ENCODE results near the gene KLRK1.
"Not testable (repeated sequence)": the region's sequence is repeated elsewhere in the genome, so short reads cannot be mapped to it uniquely, and the experiment has no call there.

The KLRK1 gene

GRCh38 chr12:10362828-10363657 lies 26.8 kb downstream of the KLRK1 start:
- DNase-seq (ENCODE audit: low read depth, low spot score), result peak; percentile 15

- DNase-seq (ENCODE audit: low read depth, low spot score), result no peak
These were observed 27.5 kb downstream of the KLRK1 start for GRCh38 chr12:10362325-10362724.

DNA sequence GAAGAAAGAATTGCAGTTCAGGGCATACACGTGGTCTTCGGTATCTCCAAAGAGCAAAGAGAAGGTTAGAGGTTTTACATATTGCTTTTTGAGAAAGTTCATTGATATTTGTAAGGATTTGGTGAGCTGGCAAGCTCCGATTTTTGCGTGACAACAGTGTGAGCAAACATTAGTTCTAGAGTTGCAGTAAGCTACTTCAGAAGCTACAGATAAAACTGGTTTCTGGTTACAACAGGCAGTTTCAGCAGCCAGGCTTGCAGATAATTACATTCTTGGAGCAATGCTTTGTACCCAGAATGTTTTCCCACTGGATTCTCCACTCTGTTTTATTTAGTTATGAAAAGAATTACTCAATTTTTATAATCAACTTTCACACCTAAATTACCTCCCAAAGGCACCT lies 28.2 kb downstream of the KLRK1 start:
- DNase-seq (ENCODE audit: low read depth, low spot score), result peak; percentile 61

- DNase-seq (ENCODE audit: low read depth, low spot score), result peak; percentile 22
These were observed 28.8 kb downstream of the KLRK1 start for GRCh38 chr12:10361084-10361483.

- DNase-seq (ENCODE audit: low read depth, low spot score), result no peak
These were observed 30.9 kb downstream of the KLRK1 start for GRCh38 chr12:10358969-10359368.

DNA sequence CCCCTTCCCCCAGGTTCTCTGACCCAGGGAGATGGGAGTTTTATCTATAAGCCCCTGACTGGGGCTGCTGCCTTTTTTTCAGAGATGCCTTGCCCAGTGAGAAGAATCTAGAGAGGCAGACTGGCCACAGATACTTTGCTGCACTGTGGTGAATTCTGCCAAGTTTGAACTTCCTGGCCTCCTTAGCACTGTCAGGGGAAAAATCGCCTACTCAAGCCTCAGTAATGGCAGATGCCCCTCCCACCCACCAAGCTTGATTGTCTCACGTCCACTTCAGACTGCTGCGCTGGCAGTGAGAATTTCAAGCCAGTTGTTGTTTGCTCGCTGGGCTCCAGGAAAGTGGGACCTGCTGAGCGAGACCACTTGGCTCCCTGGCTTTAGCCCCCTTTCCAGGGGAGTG lies 31.7 kb downstream of the KLRK1 start:
- DNase-seq (ENCODE audit: low read depth, low spot score), result no peak

DNA sequence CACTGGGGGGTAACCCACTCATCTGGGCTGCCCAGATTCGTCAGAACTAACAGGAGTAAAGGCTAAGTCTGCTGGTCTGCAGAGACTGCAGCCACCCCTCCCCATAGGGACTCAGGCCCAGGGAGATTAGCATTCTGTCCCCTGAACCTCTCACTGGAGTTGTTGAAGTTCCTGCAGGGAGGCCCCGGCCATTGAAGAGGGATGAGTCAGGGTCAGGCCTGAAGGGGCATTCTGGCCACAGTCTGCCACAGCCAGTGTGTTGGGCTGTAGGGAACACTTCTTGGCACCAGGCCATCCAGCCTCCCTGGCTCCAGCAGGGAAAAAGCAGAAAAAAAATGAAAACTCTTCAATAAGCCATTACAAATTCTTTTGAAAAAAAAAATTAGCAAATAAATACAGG lies 35.3 kb downstream of the KLRK1 start:
- peak; percentile 85 for DNase-seq (ENCODE audit: low read depth, low spot score)

- no peak for DNase-seq (ENCODE audit: low read depth, low spot score)
These were observed 35.8 kb downstream of the KLRK1 start for GRCh38 chr12:10354071-10354470.

DNA sequence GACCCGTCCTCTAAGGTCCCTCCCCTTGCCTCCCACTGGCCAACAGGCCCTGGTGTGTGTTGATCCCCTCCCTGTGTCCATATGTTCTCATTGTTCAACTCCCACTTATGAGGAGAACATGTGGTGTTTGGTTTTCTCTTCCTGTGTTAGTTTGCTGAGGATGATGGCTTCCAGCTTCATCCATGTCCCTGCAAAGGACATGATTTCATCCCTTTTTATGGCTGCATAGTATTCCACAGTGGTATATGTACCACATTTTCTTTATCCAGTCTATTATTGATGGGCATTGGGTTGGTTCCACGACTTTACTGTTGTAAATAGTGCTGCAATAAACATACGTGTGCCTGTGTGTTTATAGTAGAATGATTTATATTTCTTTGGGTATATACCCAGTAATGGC lies 38.4 kb downstream of the KLRK1 start:
- not testable (repeated sequence) for DNase-seq (ENCODE audit: low read depth, low spot score)

DNA sequence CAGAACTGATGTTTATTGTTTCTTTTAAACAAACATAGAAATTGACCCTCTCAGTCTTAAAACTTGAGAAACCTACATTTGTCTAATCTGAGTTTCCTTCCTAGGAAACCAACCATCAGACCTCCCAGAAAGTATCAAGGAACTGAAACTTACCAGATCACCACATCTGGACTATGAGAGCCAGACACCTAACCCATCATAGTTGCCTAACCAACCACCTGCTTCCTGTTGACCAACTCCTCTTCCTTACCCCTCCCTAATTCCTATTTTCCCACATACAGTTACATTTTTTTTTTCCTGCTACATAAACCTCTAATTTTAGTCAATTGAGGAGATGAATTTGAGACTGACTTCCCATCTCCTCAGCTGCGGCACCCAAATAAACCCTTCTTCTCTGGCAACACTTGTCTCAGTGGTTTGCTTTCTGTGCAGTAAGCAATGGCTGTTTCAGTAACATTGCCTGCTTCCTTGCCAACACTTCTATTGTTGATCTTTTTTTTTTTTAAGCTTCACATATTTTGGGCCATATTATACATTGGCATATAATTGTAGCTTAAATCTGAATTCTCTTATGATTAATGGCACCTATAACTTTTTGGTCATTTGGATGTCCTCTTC lies 47.8 kb downstream of the KLRK1 start:
- no peak for DNase-seq (ENCODE audit: low read depth, low spot score)

GRCh38 chr12:10340946-10341345 lies 48.9 kb downstream of the KLRK1 start:
- DNase-seq (ENCODE audit: low read depth, low spot score), result not testable (repeated sequence)

DNA sequence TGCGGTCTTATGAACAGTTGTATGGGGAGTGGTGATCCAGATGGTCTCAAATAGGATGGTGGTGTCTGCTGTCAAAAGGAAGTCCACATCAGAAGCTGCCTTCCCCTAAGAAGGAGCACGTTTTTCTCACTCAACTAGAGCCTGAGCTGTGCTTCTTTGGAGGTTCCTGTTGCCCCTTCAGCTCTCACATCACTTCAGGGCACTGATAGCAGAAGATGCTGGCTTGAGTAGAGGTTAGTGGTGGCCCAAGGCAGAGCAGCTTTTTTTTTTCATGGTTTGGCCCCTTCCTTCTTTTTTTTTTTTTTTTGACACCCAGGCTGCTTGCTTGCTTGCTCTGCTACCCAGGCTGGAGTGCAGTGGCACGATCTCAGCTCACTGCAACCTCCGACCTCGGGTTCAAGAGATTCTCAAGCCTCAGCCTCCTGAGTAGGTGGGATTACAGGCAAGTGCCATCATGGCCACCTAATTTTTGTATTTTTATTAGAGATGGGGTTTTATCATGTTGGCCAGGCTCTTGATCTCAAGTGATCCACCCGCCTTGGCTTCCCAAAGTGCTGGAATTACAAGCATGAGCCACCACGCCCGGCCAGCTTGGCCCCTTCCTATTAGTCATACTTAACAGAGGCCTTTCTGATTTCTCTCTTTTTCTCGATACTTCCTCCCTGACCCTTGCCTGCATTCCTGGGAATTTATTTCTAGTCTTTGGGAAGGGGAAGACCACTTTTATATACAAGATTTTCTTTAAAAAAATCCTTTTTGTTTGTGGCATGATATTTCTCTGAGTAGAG lies 50.6 kb downstream of the KLRK1 start:
- no peak for DNase-seq (ENCODE audit: low read depth, low spot score)

GRCh38 chr12:10338470-10338869 lies 51.4 kb downstream of the KLRK1 start:
- DNase-seq (ENCODE audit: low read depth, low spot score), result not testable (repeated sequence)

GRCh38 chr12:10336196-10336595 lies 53.6 kb downstream of the KLRK1 start:
- DNase-seq (ENCODE audit: low read depth, low spot score), result not testable (repeated sequence)

DNA sequence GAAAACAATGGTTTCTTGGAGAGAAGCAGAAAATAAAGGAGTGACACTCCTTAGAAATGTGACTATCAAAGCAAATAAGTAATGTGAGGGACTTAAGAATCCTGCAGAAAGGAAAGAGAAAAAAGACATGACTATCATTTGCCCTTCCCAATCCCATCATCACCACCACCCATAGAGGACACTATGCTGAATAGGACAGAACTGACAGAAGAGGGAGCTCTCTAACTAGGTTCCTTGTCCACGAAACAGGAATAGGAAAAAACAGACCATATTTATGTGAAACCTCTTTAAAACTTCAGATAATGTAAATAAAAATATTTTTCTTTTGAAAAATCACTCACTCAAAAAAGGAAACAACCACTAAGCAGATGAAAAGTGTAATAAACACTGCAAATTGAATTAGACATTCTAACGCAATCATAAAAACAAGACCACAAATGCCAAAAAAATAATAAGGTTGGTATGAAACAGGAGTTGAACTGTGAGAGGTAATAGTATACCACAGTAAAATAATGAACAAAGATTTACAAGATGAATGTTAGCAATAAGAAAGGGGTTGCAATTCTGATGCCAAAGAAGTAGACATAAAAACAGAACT lies 58.1 kb downstream of the KLRK1 start:
- DNase-seq (ENCODE audit: low read depth, low spot score), result peak; percentile 62

GRCh38 chr12:10328691-10329090 lies 61.1 kb downstream of the KLRK1 start:
- not testable (repeated sequence) for DNase-seq (ENCODE audit: low read depth, low spot score)

All from astrocyte of the hippocampus (primary cell).